BJ (cell line): Measurements from ENCODE around the gene IL4I1. TPM values are rescaled to one million over a fixed set of nuclear protein-coding genes. Genes with fewer than 3 reads are reported as not detected.

Experiments
- CTCF ChIA-PET: fragments of 350-600 bp; formaldehyde crosslinking; extraction: SDS; loops from one replicate; lab custom pipeline; 2021; ENCODE audit warnings: antibody characterized with exemption, inconsistent platforms; lab: Yijun Ruan, JAX
- POLR2A ChIA-PET: fragments of 300-600 bp; sonication (Branson Sonifier 250); formaldehyde crosslinking; extraction: SDS; loops from one replicate; lab custom pipeline; 2021; ENCODE audit warnings: antibody characterized with exemption; lab: Charles Lee
- DNase-seq: peaks from one replicate; pipeline ENCODE4 v3.0.0-alpha.2; 2011; ENCODE audit warnings: low read depth
- H3K27me3 ChIP-seq: 2 replicates; pipeline ENCODE4 v1.6.0; 2011; ENCODE audit warnings: low read length; ENCODE audit not compliant: control insufficient read depth, insufficient read depth
- H3K36me3 ChIP-seq: 2 replicates; pipeline ENCODE4 v1.5.1; 2011; ENCODE audit warnings: low read length; ENCODE audit not compliant: control insufficient read depth, insufficient read depth
- H3K4me3 ChIP-seq: 2 replicates; pipeline ENCODE4 v1.5.1; 2011; ENCODE audit warnings: low read depth, mild to moderate bottlenecking, control low read depth, low read length
- polyA plus RNA-seq: library from polyadenylated mRNA; depleted of rRNA; stranded (reverse); fragments of >200 nt; gene quantifications from 2 replicates; pipeline ENCODE4 v1.2.3, GENCODE V29; 2011
- TF ChIP-seq, protein P1 (sequence below): IDR thresholded peaks from 2 replicates; pipeline ENCODE4 v1.5.1; 2011; ENCODE audit warnings: low read depth, mild to moderate bottlenecking, control low read depth, inconsistent platforms, low read length, moderate library complexity; ENCODE audit not compliant: insufficient read depth

The IL4I1 gene
- polyA plus RNA-seq, 1 experiment = 0.12 TPM

DNA sequence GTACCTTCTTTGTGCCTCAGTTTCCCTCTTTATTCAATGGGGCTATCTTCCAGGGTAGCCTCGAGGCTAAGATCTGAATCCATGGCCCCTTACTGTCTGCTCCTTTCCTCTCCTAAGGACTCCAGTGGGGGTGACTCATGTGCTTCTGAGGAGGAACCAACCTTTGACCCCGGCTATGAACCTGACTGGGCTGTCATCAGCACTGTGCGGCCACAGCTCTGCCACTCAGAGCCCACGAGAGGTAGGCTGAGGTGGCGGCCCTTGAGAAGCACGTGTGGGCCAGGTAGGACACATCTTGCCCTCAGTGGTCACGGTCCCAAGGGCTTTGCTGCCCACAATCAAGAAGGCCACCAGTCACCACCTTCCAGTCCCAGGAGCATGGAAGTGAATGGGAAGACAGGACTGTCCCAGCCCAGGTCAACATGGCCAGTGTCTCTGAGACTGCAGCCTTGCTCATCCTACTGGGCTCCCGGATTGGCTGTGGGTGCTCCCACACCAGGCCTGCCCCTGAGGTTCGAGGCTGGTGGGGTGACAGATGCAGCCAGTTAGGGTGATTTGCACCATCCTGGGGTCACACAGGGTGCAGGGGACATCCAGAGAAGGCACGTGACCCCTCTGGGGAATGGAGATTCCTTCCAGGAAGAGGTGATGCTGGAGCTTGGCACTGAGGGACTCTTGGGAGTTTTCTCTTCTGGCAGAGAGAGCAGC is 16.4 kb downstream of the IL4I1 start:
- H3K36me3 ChIP-seq = peaks cover 45% of the 10 kb centered on the region
- no peaks in the 10 kb centered on the region for H3K27me3 ChIP-seq
- H3K4me3 ChIP-seq = no peak overlapping the region
- POLR2A ChIA-PET = no interaction called here
- CTCF ChIA-PET = interaction anchor here (1.0 kb wide), 1 partner anchor 16 kb away, joined by 3 read pairs; the partner anchor contains the start of gene IL4I1
- no peak for DNase-seq
- TF ChIP-seq, protein P1, sequence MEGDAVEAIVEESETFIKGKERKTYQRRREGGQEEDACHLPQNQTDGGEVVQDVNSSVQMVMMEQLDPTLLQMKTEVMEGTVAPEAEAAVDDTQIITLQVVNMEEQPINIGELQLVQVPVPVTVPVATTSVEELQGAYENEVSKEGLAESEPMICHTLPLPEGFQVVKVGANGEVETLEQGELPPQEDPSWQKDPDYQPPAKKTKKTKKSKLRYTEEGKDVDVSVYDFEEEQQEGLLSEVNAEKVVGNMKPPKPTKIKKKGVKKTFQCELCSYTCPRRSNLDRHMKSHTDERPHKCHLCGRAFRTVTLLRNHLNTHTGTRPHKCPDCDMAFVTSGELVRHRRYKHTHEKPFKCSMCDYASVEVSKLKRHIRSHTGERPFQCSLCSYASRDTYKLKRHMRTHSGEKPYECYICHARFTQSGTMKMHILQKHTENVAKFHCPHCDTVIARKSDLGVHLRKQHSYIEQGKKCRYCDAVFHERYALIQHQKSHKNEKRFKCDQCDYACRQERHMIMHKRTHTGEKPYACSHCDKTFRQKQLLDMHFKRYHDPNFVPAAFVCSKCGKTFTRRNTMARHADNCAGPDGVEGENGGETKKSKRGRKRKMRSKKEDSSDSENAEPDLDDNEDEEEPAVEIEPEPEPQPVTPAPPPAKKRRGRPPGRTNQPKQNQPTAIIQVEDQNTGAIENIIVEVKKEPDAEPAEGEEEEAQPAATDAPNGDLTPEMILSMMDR = no peak

DNA sequence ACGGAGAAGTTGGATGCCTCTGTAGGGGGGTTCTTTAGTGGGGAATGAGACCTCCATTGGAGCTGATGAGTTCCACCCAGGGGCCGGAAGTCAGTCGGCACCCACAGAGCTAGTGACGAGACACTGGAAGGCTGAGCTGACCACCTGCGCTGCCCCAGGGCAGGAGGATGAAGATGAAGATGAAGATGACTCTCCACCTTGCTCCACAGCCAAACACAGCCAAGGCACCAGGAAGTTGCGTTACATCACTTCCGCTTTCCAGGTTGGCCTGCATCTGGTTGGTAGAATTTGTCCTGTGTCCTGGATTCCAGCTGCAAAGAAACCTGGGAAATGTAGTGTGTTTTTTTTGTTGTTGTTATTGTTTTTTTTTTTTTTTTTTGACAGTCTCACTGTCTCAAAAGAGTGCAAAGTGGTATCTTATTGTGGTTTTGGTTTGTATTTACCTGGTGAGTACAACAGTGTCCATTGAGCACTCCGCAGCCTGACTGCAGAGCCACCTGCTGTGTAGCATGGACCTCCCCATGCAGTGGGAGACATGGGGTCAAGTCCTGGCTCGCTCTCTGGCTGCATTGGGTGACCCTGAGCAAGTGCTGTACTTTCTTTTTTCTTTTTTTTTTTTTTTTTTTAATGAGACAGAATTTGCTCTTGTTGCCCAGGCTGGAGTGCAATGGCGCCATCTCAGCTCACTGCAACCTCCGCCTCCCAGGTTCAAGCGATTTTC is 17.3 kb downstream of the IL4I1 start:
- POLR2A ChIA-PET = no interaction called here
- Histone ChIP-seq H3K27me3 (no peaks in the 10 kb centered on the region), H3K4me3 (no peak overlapping the region), H3K36me3 (peaks cover 40% of the 10 kb centered on the region)
- CTCF ChIA-PET = interaction anchor here (1.0 kb wide), 1 partner anchor 17 kb away, joined by 3 read pairs; the partner anchor contains the start of gene IL4I1
- TF ChIP-seq, protein P1 = no peak
- DNase-seq = no peak

DNA sequence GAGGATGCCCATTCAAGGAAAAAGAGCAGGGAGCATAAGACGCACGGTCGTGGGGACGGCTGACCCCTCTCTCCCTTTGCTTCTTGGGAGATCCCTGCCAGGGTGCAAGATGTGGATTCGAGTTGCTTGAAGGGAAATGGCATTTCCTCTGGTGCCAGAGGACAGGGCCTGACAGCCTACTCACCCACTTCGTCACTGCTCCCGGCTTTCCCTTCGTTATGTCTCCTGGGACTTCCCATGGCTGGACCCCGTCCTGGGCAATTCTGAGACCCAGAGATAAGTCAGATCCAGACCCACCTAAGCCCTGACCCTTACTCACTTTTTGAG is 18.0 kb downstream of the IL4I1 start:
- Histone ChIP-seq H3K27me3 (no peaks in the 10 kb centered on the region), H3K36me3 (peaks cover 33% of the 10 kb centered on the region), H3K4me3 (peak overlapping the region; percentile 83)
- POLR2A ChIA-PET = no interaction called here
- TF ChIP-seq, protein P1 = no peak
- CTCF ChIA-PET = no interaction called here
- no peak for DNase-seq

DNA sequence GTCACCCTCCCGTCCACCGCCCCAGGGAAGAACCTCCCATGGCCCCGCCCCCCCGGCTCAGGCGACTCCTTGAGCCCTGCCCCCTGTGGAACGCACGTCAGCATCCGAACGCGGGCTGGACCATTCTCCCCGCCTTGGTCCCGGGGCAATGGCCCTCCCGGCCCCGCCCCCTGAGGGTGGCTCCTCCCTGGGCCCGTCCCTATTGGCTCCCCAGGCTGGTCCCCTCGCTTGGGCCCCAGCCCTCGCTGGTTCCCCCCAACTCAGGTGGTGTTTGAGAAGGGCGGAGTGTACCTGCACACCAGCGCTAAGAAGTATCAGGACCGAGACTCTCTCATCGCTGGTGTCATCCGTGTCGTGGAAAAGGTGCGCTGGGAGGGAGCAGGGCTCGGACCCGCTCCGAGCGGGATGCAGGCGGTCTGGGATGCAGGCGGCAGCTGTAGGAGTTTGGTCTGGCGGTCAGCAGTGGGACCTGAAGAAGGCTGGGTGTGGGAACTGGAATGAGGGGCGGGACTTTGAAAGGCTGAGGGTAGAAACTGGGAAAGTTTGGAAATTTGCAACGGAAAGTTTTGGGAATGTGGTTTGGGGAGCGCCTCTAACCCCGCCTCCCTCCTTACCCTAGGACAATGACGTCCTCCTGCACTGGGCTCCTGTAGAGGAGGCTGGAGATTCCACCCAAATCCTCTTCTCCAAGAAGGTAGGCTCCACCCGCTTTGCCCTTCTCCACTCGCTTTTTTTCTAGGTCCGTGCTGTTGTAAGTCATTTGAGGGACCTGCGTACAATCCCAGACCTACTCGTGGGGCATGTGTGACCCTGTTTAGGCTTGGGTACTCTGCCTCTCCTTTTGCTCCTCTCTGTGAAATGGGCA is 18.6 kb downstream of the IL4I1 start:
- TF ChIP-seq, protein P1 = no peak
- ChIA-PET CTCF (no interaction called here), POLR2A (interaction anchor here (1.0 kb wide), 1 partner anchor 50 kb away, joined by 3 read pairs; no protein-coding TSS in a partner anchor)

More for the DNA sequence above, 18.6 kb downstream of the IL4I1 start:
- Histone ChIP-seq H3K4me3 (peak overlapping the region; percentile 83), H3K36me3 (peaks cover 27% of the 10 kb centered on the region), H3K27me3 (no peaks in the 10 kb centered on the region)
- DNase-seq = peak; percentile 72
